Activated naive CD8-positive, alpha-beta T cell treated with anti-CD3 and anti-CD28 coated beads, Interleukin-2, amount 10 ng/mL, durations not matched to agents 7 days and 5 days (primary cell): Measurements from ENCODE around the gene ANKRD40. TPM values are rescaled to one million over a fixed set of nuclear protein-coding genes. Genes with fewer than 3 reads are reported as not detected.

Source experiments
- ATAC-seq: fragments of 150-1000 bp; cut with Tn5 transposase; one replicate; pipeline ENCODE4 v1.10.0; 2021; ENCODE audit warnings: low read depth, moderate library complexity
- POLR2A ChIA-PET: fragments of 350-600 bp; sonication (Branson Sonifier 250); formaldehyde crosslinking; loops from one replicate; lab custom pipeline; 2021; ENCODE audit warnings: antibody characterized with exemption; lab: Charles Lee
- DNase-seq: peaks from one replicate; pipeline ENCODE4 v3.0.0; 2021
- H3K27ac Mint-ChIP-seq: one replicate; pipeline ENCODE4 v1.8.0; 2022; ENCODE audit warnings: mild to moderate bottlenecking, mixed read lengths
- H3K27me3 Mint-ChIP-seq: one replicate; pipeline ENCODE4 v1.8.0; 2022; ENCODE audit warnings: mild to moderate bottlenecking, moderate library complexity, mixed read lengths
- H3K36me3 Mint-ChIP-seq: one replicate; pipeline ENCODE4 v1.8.0; 2021; ENCODE audit warnings: mild to moderate bottlenecking, mixed read lengths
- H3K4me1 Mint-ChIP-seq: one replicate; pipeline ENCODE4 v1.8.0; 2021; ENCODE audit warnings: mixed read lengths
- H3K4me3 Mint-ChIP-seq: one replicate; pipeline ENCODE4 v1.8.0; 2022; ENCODE audit warnings: mild to moderate bottlenecking, moderate library complexity, mixed read lengths
- H3K9me3 Mint-ChIP-seq: one replicate; pipeline ENCODE4 v1.8.0; 2021; ENCODE audit warnings: mixed read lengths
- total RNA-seq, 2 experiments: library from RNA; stranded (reverse); gene quantifications; one replicate each; pipeline ENCODE4 v1.2.3, GENCODE V29; 2021

Gene ANKRD40
- total RNA-seq, 2 experiments from 2014 or later: 30.3 to 31.4 TPM

DNA sequence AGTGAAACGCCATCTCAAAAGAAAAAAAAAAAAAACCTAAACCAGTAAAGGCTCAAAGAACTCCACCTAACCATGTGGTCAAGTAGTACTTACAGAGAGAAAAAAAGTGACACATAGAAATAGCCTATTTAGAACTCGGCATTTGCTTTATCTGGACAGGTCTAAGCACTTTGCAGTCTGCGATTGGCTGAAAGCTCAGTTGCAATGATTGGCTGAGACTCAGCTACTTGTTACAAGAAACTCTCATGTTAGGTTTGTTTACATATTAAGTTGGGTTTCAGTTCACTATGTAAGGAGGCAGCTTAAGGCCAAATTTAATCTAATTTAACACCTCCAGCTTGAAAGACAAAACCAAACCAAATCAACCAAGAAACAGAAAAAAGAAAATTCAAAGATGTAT is 54.0 kb downstream of the ANKRD40 start:
- Mint-ChIP-seq H3K9me3 (peaks cover 1% of the 10 kb centered on the region), H3K27ac (no peak overlapping the region), H3K4me3 (no peak overlapping the region), H3K4me1 (no peaks in the 10 kb centered on the region), H3K36me3 (no peaks in the 10 kb centered on the region), H3K27me3 (peaks cover 19% of the 10 kb centered on the region)
- POLR2A ChIA-PET: interaction anchor here (0.6 kb wide), 1 partner anchor 55 kb away, joined by 3 read pairs; no protein-coding TSS in a partner anchor
- ATAC-seq: no peak
- no peak for DNase-seq

DNA sequence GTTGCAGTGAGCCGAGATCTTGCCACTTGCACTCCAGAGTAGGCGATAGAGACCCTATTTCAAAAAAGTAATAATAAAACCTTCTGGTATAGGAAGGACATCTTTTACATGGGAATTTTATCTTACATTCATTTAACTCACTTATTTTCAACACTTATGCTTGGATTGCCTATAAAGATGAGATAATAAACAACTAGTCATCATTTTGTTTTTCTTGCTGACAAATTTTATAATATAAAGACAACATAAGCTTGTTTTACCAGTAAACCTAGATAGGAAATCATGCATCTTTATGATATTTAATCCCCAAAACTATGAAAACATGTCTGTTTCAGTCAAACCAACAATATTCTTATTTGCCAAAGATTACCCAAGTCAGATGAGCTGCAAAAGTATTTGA is 56.1 kb downstream of the ANKRD40 start:
- no peak for DNase-seq
- H3K9me3 Mint-ChIP-seq: peaks cover 1% of the 10 kb centered on the region
- H3K4me3 Mint-ChIP-seq: no peak overlapping the region
- peaks cover 25% of the 10 kb centered on the region for H3K27me3 Mint-ChIP-seq
- H3K36me3 Mint-ChIP-seq: no peaks in the 10 kb centered on the region
- POLR2A ChIA-PET: no interaction called here
- no peak overlapping the region for H3K27ac Mint-ChIP-seq
- no peak for ATAC-seq
- H3K4me1 Mint-ChIP-seq: no peaks in the 10 kb centered on the region

DNA sequence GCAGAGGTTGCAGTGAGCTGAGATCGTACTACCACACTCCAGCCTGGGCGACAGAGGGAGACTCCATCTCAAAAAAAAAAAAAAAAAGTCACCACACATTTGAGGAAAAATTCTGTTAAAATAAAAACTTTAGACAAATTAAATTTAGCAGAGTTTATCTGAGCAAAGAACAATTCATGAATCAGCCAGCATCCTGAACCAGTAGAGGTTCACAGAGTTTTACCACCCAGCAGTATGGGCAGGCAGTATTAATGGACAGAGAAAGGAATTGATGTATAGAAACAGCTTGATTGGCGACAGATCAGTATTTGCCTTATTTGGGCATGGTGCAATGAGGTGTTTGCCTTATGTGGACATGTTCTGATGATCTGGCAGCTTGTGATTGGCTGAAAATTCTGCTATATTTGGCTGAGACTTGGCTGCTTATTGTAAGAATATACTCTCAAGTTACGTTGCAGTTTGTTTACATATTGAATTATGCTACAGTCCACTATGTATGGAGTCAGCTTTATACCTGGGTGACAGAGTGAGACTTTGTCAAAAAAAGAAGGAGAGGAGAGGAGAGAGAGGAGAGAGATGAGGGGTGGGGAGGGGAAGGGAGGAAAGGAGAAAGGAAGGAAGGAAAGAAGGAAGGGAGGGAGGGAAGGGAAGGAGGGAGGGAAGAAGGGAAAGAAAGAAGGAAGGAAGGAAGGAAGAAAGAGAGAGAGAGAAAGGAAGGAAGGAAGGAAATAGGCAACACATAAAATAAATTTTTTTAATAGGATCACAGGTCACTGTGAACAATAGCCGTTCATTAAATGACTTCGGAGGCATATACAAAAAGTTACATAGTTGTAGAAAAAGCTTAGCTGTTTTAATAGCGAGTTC is 58.4 kb downstream of the ANKRD40 start:
- H3K36me3 Mint-ChIP-seq: no peaks in the 10 kb centered on the region
- H3K4me3 Mint-ChIP-seq: no peak overlapping the region
- POLR2A ChIA-PET: no interaction called here
- H3K27ac Mint-ChIP-seq: no peak overlapping the region
- no peak for DNase-seq
- H3K27me3 Mint-ChIP-seq: peaks cover 33% of the 10 kb centered on the region
- peaks cover 1% of the 10 kb centered on the region for H3K9me3 Mint-ChIP-seq
- no peaks in the 10 kb centered on the region for H3K4me1 Mint-ChIP-seq
- no peak for ATAC-seq

DNA sequence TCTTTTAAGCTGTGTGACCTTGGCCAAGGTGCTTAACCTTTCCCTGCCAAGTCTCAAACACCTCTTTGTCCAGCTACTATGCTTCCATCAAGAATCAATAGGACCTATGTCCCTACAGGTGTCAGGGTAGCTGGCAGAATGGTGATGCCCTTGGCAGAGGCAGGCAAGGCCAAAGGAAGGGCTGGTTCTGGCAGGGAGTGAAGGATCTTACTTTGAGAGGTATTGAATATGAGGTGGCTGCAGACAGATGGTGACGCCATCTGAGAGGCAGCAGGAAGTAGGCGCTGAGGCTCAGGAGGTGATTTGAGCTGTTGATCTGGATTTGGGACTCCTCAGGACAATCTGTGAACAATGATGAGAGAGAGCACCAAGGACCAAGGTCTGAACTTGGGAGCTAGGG is 60.5 kb downstream of the ANKRD40 start:
- DNase-seq (no peak), ATAC-seq (no peak)
- Mint-ChIP-seq H3K36me3 (no peaks in the 10 kb centered on the region), H3K9me3 (peaks cover 1% of the 10 kb centered on the region), H3K27me3 (peaks cover 33% of the 10 kb centered on the region), H3K4me1 (peaks cover 1% of the 10 kb centered on the region), H3K27ac (no peak overlapping the region), H3K4me3 (no peak overlapping the region)
- POLR2A ChIA-PET: no interaction called here

DNA sequence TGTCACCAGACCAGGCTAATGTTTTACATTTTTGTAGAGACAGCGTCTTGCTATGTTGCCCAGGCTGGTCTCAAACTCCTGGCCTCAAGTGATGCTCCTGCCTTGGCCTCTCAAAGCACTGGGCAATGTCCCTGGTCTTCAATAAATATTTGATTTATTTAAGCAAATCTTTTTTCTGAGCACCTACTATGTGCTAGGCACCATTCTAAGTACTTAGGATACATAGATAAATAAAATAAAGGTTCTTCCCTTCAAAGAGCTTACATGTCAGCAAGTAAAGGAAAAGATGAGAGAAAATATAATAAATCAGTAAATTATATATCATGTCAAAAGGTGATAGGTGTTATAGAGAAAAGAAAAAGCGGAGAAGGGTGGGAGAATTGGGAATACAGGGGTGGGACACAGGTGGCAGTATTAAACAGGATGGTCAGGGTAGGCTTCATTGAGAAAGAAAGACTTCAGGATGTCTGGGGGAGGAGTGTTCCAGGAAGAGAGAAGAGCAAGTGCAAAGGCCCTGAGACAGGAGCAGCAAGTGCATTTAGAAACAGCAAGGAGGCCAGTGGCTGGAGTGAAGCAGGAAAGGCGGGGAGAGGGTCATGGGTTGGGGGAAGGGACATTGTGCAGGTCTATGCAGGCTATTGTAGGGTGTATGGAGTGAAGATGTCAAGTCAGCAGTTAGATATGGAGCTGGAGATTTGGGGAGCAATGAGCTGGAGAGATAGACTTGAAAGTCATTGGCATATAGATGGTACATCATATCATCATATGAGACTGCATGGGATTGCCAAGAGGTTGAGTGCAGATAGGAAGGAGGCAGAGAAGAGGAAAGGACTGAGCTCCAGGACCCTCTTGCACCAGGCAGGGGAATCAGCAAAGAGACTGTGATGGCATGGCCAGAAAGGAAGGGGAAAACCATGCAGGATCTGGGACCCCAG is 61.7 kb downstream of the ANKRD40 start:
- H3K36me3 Mint-ChIP-seq: no peaks in the 10 kb centered on the region
- no peak overlapping the region for H3K27ac Mint-ChIP-seq

More for the DNA sequence above, 61.7 kb downstream of the ANKRD40 start:
- ATAC-seq (no peak), DNase-seq (no peak)
- POLR2A ChIA-PET: interaction anchor here (0.6 kb wide), 2 partner anchors 14 to 18 kb away, joined by 3 read pairs; no protein-coding TSS in a partner anchor
- H3K4me1 Mint-ChIP-seq: peaks cover 1% of the 10 kb centered on the region
- H3K9me3 Mint-ChIP-seq: no peaks in the 10 kb centered on the region
- H3K4me3 Mint-ChIP-seq: no peak overlapping the region
- H3K27me3 Mint-ChIP-seq: peaks cover 28% of the 10 kb centered on the region

Other genes with a start within 250 kb of the ANKRD40 start
- gene CHAD, start 239.0 kb downstream of the ANKRD40 start, total RNA-seq: not detected
- gene RSAD1, start 229.1 kb downstream of the ANKRD40 start, total RNA-seq: 10 to 100 TPM; 42.7 to 43.5 TPM
- 1 to 10 TPM; 4.0 to 4.4 TPM for gene MYCBPAP, start 199.5 kb downstream of the ANKRD40 start, total RNA-seq
- gene EPN3, start 175.2 kb downstream of the ANKRD40 start, total RNA-seq: not detected
- gene SPATA20, start 160.7 kb downstream of the ANKRD40 start, total RNA-seq: 10 to 100 TPM; 31.3 to 33.1 TPM
- gene CACNA1G, start 147.2 kb downstream of the ANKRD40 start, total RNA-seq: under 1 TPM in 1 of 2 experiments, not detected in 1; 0.11 TPM
- gene ABCC3, start 73.0 kb downstream of the ANKRD40 start, total RNA-seq: 1 to 10 TPM in 1 of 2 experiments, under 1 TPM in 1; 0.77 to 1.4 TPM
- 100 to 1,000 TPM; 184 to 200 TPM for gene LUC7L3, start 11.7 kb upstream of the ANKRD40 start, total RNA-seq
- gene ANKRD40CL, start 59.6 kb upstream of the ANKRD40 start, total RNA-seq: not detected
- gene WFIKKN2, start 127.7 kb upstream of the ANKRD40 start, total RNA-seq: not detected
- gene TOB1, start 158.4 kb upstream of the ANKRD40 start, total RNA-seq: 10 to 100 TPM; 54.9 to 56.6 TPM